Stimulated activated CD8-positive, alpha-beta memory T cell treated with anti-CD3 and anti-CD28 coated beads, Interleukin-4, amount 100 ng/mL, for 1 hour (primary cell): ENCODE data around the gene NEO1.
"Not testable (repeated sequence)": the region's sequence is repeated elsewhere in the genome, so short reads cannot be mapped to it uniquely, and the experiment has no call there.

Experiments
- DNase-seq, 2 donors: peaks; one replicate each; pipeline ENCODE4 v3.0.0-alpha.2; 2020; ENCODE audit warnings: low read depth in 2 of 2, low spot score in 1 of 2

Gene NEO1

DNA sequence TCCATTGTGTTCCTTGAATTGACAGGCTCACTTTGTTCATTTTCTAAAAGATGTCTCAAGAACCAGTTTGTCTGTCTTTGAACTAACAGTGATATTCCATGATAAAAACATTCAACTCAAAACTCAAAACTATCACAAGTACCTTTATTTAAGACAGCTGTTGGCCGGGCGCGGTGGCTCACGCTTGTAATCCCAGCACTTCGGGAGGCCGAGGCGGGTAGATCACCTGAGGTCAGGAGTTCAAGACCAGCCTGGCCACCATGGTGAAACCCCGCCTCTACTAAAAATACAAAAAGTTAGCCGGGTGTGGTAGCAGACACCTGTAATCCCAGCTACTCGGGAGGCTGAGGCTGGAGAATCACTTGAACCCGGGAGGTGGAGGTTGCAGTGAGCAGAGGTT is 248.0 kb downstream of the NEO1 start:
- DNase-seq, result not testable (repeated sequence)

DNA sequence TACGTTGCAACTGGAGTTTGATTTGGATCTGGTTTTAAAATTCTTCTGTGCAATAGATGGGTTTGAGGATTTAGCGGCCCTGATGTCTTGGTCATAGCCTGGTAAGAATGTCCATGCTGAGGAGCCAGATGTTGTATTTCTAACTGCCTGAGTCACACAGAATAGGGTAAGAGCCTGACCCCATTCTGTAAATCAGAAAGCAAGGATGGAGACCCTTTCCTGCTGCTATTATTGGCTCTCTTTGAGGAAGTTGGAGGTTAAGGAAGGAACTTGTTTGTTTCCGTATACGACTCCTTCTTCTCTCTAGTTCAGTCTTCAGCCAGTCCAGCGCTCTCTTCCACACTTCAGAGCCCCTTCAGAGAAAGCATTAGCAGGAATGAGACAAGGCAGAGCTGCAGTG is 251.4 kb downstream of the NEO1 start:
- no peak for DNase-seq

DNA sequence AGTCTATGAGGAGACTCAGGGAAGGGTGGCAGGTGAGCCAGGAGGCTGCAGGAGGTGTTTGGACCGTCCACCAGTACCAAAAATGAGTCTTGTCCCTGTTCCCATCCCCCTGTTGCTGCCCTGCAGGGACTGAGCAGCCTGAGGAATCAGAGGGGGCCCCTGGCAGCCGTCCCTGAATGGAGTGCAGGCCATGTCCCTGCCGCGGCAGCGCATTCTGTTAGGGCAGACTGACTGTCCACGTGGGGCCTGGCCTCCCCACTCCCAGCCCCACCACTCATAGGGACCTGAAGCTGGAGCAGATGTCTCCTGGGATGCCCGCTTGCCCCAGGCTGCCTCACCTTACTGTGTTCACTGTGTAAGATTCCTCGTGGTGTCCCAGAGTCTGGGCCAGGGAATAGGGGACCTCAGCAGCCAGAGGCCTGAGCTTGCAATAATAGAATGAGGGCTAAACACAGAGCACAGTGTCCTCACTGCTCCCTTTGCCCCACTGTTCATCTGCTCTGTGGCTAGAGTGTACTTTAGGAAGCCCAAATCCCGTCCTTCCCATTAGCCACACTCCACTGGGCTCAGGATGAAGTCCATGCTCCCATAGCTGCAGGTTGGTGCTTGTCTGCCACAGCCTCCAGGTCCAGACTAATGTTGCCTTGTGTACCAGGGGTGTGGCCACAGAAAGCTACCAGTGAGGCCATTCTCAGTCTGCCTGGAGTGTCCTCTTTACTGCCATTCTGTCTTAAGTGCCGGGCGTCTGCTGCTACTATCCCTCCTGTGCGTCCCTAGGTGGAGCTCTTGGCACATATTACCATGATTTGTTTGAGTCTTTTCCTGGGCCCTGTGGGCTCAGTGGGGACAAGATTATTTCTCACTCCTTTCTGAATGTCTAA is 253.3 kb downstream of the NEO1 start:
- DNase-seq, result no peak

GRCh38 chr15:73308305-73308704 is 256.0 kb downstream of the NEO1 start:
- no peak for DNase-seq

DNA sequence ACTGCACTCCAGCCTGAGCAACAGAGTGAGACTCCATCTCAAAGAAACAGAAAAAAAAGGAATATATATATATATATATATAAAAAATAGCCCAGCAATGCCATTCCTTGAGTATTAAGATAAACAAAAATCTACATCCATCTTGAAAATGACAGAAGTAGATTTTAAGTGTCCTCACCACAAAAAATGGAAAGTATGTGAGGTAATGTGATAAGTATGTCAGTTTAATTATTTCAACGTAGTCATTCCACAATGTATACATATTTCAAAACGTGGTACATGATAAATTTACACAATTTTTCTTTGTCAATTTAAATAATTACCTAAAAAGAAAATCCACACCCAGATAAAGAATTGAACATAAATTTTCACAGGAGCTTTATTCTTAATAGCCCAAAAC is 261.6 kb downstream of the NEO1 start:
- no peak for DNase-seq

DNA sequence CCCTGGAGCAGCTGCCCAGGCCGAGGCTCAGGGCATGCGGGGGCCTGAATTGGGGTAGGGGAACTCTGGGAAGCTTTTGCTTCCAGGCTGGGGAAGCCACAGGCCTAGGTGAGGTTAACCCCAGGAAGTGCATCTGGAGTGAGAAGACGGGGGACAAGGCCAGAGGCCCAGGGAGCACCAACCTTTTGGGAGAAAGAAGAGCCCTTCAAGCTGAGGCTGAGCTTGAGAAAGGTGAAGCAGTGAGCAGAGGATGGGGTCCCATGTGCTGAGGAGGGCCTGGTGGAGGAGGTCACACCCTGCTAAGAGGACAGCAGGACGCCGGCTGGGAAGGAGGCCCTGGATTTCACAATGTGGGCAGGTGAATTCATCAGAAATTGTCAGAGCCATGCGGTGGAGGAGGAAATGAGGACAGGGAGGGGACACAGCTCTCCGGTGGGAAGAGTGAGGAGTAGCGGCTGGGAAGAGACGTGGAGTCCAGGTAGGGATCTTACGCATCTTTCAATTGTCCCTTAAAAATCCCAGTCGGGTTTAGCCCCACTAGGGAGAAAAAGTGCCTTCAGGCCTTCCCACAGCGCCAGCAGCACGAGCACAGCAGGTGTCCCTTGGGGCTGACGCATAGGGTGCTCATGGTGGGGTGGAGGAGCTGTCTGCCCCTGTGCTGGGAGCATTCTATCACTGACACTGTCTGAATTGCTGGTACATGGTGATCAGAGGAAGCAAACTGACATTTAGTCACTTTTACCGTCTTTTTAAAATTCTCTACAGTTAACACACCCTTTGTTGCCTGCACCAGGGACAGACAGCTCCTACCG is 265.6 kb downstream of the NEO1 start:
- DNase-seq, result no peak

- no peak for DNase-seq
These were observed 266.4 kb downstream of the NEO1 start for GRCh38 chr15:73318463-73319351.

GRCh38 chr15:73319460-73320245 is 267.4 kb downstream of the NEO1 start:
- DNase-seq, result no peak

DNA sequence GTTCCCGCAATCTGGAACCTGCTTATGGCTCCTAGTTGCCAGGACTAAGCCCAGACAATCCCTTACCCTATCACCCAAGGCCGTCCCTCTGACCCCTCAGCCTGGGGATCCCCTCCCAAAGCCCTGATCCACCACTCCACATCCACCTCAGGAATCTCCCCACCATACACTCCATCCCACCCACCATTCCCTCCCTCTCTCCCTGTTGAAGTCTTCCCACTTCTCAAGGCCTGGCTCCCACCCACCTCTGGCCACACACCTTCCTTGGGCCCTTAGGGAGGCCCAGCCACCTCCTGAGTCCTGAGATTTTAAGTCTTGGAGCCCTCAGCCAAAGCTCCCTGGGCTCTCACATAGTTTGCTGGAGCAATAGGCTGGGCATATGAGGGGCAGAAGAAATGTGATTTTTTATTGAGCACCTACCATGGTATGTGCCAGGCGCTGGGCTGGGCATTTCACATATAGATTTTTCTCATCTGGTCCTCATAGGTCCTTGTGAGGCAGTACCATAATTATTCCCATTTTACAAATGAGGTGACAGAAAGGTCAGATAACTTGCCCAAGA is 268.4 kb downstream of the NEO1 start:
- DNase-seq, result no peak

DNA sequence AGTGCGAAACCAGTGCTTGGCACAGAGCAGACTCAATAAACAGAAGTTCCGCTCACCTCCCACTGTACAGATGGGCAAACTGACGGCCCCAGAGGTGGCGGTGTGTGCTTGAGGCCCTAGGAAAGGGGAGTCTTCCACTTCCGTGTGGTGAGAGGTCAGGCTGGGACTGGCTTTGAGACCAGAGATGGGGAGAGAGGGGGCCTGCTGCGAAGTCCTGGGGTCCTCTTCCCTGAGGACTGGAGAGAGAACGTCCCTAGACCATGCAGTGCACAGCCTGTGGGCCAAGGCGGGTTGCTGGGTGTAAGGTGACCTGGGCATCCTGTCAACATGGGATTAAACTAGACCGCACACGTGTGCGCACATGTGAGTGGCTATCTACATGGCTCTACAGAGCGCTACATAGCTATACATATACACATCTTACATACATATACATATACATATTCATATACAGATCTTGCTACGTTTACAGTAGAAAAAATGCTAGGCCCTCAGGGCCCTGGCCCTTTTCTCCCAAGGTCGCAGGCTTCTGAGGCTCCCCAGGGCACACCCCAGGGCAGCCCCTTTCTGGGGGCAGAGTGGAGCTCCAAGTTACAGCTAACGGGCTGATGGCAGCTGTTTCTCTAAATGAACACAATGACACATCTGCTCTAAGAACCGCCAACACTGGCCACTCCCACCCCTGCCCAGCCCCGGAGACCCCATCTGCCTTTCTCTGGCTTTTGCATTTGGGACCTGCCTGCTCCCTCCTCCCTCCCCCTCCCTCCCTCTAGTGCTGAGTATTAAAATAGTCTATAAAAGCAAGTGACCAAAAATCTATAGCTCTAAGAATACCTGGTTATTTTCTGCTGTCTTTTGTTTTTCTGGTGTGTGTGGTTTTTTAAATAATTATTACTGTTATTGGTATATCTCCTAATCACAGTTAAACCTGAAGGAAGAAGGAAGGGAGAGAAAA is 269.5 kb downstream of the NEO1 start:
- DNase-seq, result no peak

DNA sequence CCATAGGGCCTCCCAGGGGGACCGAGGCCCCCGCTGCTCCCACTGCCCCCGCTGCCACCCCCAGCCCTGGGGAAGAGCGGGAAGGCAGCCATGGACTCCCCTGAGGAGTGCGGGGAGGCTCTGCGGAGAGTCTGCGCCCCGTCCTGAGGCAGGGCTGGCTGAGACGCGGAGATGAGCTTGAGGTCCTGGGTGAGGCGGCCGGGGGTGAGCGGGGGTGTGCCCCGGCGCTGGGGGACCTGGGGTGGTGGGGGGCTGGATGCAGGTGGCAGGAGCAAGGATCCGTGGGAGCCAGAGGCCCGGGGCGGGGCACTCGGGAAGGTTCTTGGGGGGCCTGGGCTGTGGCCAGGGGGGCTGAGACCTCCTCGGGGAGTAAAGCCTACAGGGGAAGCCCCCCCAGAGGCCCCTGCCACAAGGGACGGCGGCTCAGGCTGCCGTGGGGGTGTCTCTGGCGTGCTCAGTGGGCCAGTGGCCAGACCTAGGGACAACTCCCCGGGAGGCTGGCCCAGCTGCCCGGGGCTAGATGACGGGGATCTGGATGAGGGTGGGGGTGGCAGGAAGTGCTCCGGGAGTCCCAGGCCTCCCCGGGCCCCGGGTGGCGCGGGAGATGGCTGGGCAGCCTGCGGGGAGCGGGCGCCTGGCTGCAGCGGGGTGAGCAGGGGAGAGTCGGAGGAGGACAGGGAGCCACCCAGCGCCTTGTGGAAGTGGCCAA is 270.6 kb downstream of the NEO1 start:
- no peak for DNase-seq

DNA sequence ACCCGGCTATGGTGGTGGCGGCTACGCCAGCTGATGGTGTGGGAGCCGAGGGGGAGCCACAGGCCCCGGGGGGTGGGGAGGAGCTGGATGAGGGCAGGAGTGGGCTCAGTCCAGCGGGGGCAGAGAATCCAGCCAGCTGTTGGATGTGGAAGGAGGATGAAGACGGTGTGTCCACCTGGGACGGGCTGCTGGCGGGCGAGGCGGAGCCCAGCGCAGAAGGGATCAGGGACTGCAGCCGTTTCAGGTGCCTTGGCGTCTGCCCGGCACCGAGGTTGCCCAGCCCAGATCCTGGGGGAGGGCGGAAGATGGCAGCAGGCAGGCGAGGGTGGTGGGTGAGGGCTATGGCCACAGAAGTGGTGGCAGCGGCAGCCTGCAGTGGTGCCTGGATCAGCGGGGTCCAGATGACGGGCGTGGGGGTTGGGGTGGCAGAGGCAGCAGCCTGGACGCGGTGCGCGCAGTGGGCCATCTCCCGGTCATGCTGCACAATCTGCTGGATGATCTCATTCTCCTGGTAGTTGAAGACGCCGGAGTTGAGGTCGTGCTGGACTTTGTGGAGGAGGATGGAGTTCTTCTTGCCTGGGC is 271.2 kb downstream of the NEO1 start:
- DNase-seq, result no peak

- no peak for DNase-seq
These were observed 271.7 kb downstream of the NEO1 start for GRCh38 chr15:73323956-73324355.

GRCh38 chr15:73324496-73325170 is 272.4 kb downstream of the NEO1 start:
- no peak for DNase-seq

DNA sequence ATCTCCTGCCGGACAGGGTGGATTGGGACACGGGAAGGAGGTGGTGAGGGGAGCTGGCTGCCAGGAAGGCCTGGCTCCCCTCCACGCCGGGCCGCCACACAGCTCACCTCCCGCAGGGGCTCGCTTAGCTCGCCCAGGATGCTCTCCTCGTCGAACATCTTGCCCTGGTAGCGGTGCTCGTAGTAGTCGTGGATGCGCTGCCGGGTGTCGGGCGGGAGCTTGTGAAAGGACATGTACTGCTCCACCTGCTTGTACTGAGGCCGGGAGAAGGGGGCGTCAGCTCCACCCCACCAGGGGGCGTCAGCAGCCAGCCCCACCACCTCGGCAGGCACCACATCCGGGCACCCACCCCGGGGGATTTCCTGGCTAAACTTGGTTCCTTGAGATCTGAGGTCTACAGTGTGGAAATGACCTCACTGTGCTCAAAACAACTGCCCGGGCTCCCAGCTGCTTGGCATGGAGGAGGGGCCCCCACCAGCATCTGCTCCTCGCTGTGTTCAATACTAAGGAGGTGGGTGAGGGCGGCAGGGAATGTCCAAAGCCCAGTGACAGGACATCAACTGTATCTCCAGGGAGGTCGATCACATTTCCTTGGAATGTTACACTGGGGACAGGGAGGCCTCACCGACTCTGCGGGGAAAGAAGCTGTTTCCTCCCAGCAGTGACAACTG is 273.1 kb downstream of the NEO1 start:
- no peak for DNase-seq

GRCh38 chr15:73326157-73326556 is 273.9 kb downstream of the NEO1 start:
- DNase-seq, result no peak
